ENCODE data around the gene WDR4.

The WDR4 gene

GRCh38 chr21:42868196-42868595 is 11.1 kb downstream of the WDR4 start:
- H3K4me3 ChIP-seq (ENCODE audit: low read depth, low read length), result no peak overlapping the region
- TF ChIP-seq, protein P1, sequence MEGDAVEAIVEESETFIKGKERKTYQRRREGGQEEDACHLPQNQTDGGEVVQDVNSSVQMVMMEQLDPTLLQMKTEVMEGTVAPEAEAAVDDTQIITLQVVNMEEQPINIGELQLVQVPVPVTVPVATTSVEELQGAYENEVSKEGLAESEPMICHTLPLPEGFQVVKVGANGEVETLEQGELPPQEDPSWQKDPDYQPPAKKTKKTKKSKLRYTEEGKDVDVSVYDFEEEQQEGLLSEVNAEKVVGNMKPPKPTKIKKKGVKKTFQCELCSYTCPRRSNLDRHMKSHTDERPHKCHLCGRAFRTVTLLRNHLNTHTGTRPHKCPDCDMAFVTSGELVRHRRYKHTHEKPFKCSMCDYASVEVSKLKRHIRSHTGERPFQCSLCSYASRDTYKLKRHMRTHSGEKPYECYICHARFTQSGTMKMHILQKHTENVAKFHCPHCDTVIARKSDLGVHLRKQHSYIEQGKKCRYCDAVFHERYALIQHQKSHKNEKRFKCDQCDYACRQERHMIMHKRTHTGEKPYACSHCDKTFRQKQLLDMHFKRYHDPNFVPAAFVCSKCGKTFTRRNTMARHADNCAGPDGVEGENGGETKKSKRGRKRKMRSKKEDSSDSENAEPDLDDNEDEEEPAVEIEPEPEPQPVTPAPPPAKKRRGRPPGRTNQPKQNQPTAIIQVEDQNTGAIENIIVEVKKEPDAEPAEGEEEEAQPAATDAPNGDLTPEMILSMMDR (IDR thresholded peaks at IDR 0.05; ENCODE audit: low read depth, low read length), result no peak

DNA sequence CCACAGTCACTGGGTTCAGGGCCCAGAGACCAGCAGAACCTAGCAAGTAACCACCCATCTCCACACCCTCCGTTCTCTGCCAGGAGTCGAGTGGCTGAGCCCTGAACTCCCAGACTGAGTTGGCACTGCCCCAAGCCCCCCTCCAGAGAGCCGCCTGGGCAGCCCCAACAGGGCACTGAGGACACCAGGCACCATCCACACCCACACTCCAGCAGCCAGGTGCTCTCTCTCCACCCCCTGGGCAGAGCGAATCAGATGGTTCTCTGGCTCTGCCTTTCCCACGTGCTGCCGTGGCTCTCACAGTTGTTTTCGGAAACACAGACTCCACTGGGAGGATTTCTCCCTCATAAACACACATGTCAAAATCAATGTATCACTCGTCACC is 13.6 kb downstream of the WDR4 start:
- no peak overlapping the region for H3K4me3 ChIP-seq (ENCODE audit: low read depth, low read length)
- TF ChIP-seq, protein P1 (IDR thresholded peaks at IDR 0.05; ENCODE audit: low read depth, low read length), result no peak

- no peak overlapping the region for H3K4me3 ChIP-seq (ENCODE audit: low read depth, low read length)
- TF ChIP-seq, protein P1 (IDR thresholded peaks at IDR 0.05; ENCODE audit: low read depth, low read length), result no peak
These were observed 14.2 kb downstream of the WDR4 start for GRCh38 chr21:42864815-42865775.

GRCh38 chr21:42864286-42864685 is 15.1 kb downstream of the WDR4 start:
- TF ChIP-seq, protein P1 (IDR thresholded peaks at IDR 0.05; ENCODE audit: low read depth, low read length), result no peak
- H3K4me3 ChIP-seq (ENCODE audit: low read depth, low read length), result no peak overlapping the region

DNA sequence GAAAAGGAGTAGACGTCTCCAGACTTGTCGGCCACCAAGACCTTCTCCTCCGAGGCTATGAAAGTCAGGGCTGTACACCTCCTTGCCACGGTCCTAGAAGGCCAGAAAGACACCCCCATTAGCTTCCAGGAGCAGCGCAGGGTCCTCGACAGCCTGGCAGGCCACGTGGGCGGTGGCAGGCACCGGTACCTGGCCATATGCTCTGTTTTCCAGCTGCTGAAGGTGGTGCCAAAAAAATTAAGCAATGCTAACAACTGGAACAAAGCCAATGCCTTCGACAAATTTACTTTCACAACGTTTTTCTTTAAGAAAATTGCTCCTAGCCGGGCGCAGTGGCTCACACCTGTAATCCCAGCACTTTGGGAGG is 15.9 kb downstream of the WDR4 start:
- no peak overlapping the region for H3K4me3 ChIP-seq (ENCODE audit: low read depth, low read length)
- TF ChIP-seq, protein P1 (IDR thresholded peaks at IDR 0.05; ENCODE audit: low read depth, low read length), result no peak

DNA sequence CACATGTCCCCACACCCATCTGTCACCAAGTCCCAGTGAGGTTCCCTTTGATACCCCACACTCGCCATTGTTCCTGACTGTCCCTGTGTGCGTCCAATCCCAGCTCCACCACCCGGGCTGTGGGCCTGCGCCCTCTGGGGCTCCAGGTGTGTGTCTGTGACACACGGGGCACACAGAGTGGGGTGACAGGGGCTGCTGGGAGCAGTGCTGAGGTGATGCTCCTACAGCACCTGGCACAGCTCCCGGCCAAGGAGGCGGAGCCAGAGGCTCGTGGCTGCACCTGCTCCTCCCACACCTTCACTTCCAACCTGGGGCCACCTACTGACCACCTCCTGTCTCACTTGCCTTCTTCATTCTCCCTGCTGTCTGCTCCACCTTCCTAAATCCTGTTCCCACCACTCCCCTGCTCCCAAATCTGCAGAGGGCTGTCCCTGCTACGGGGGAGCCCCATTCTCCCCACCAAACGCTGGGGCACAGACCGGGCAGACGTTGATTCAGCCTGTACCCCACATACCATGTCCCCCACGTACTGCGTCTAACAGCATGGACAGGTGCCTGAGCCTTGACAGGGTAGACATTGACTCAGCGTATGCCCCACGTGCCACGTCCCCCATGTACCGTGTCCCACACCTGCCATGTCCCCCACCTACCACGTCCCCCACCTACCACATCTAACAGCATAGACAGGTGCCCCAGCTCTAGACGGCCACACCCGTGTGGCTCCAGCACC is 16.4 kb downstream of the WDR4 start:
- no peak overlapping the region for H3K4me3 ChIP-seq (ENCODE audit: low read depth, low read length)
- TF ChIP-seq, protein P1 (IDR thresholded peaks at IDR 0.05; ENCODE audit: low read depth, low read length), result no peak
